GM21825 (cell line): ENCODE results near the gene PDE6D.

Experiments
- ATAC-seq: cut with Tn5 transposase; IDR thresholded peaks from one replicate; pipeline ENCODE4 v1.9.1; 2021; ENCODE audit warnings: mild to moderate bottlenecking, moderate library complexity; ENCODE audit not compliant: unreplicated experiment

Gene PDE6D

GRCh38 chr2:231685349-231686191 lies 95.5 kb downstream of the PDE6D start:
- no peak for ATAC-seq

GRCh38 chr2:231684314-231685223 lies 96.5 kb downstream of the PDE6D start:
- no peak for ATAC-seq

GRCh38 chr2:231683292-231684235 lies 97.5 kb downstream of the PDE6D start:
- no peak for ATAC-seq

- ATAC-seq = no peak
Measured at GRCh38 chr2:231682603-231683291, 98.3 kb downstream of the PDE6D start.
